ENCODE measurements around the gene RAD51B.
"Not testable (repeated sequence)": the region's sequence is repeated elsewhere in the genome, so short reads cannot be mapped to it uniquely, and the experiment has no call there.

RAD51B gene

DNA sequence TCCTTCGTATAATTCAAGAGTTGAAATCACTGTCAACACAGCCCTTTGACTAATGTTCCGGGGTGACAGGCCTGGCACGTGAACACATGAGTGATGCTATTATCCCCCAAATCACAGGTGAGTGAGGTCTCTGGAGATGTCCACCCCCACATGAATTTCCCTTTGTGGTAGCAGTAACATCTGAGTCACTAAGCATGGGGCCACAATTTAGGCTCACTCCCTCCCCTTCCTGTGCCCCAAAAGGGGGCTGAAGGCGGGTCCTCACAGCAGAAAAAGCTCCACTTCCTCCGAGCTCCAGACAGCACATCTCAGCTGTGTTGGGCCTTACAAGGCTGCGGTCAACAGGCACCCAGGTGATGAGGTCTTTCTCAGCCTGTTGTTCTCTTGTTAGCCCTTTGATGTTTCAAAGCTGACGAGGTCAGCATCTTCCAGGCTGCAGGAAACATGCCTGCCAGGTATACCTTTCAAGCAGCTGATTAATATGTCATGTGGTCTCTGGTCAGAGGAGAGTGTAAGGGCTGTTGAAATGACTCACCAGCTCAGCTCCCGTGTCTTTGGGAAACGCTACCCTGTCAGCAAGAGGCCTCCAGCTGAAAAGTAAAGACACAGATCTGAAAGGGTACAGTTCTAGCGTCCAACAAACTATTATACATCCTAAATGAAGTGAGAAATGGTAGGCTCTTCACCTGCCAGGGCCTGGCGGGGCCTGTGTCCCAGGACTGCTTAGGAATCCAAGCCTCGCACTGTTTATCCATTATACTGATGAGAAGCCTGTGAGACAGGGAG is 866.0 kb downstream of the RAD51B start:
- no peak for DNase-seq

GRCh38 chr14:68686205-68686465 is 866.6 kb downstream of the RAD51B start:
- DNase-seq = no peak

- no peak for DNase-seq
These were observed 867.1 kb downstream of the RAD51B start for GRCh38 chr14:68686724-68687123.

DNA sequence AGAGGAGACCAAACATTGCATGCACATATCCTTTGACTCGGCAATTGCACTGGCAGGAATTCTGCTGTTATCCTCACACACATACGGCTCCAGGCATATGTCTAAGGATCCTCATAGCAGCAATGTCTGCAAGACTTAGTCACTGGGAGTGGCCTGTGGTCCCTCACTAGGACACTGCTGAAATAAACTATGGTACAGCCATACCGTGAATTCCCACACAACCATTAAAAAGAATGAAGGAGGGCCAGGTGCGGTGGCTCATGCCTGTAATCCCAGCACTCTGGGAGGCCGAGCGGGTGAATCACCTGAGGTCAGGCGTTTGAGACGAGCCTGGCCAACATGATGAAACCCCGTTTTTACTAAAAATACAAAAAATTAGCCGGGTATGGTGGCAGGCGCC is 868.2 kb downstream of the RAD51B start:
- DNase-seq = no peak

DNA sequence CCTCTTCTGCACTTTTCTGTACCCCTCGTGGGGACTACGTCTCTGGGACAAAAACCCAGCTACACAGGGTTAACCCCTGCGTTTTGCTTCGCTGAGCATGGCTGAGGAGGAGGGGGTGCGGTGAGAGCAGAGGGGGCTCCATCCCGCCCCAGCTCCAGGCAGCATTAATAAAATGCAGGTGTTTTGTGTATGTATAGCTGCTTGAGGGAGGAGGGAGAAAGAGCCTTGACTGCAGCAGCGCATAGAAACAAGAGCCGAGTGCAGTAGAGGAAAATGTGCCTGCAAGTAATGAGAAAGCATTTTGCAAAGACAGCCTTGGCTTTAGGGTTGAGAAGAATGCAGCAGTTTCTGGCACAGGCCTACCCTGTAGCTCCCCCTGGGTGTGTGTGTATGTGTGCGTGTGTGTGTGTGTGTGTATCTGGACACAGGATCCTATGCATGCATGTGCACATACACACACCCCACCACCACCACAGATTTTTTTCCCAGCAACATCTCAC is 869.3 kb downstream of the RAD51B start:
- no peak for DNase-seq

DNA sequence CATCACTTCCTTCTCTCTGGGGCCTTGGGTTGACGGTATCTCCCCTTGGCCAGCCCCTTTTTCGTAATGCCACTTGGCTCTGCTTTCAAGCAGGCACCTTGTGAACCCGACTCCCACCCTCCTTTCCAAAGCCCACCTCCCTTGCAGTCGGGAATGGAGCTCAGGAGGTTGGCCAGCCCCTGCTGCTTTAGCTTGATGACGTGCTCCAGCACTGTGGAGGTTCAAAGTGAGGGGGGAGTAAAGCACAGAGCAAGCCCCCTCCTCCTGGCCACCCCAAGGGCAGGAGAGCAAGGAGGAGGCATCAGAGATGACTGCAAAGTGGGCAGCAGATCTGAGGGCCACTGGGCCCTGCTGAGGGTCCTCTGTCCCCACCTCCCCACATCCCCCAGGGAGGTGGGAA is 869.9 kb downstream of the RAD51B start:
- no peak for DNase-seq

GRCh38 chr14:68690089-68690958 is 870.7 kb downstream of the RAD51B start:
- no peak for DNase-seq

DNA sequence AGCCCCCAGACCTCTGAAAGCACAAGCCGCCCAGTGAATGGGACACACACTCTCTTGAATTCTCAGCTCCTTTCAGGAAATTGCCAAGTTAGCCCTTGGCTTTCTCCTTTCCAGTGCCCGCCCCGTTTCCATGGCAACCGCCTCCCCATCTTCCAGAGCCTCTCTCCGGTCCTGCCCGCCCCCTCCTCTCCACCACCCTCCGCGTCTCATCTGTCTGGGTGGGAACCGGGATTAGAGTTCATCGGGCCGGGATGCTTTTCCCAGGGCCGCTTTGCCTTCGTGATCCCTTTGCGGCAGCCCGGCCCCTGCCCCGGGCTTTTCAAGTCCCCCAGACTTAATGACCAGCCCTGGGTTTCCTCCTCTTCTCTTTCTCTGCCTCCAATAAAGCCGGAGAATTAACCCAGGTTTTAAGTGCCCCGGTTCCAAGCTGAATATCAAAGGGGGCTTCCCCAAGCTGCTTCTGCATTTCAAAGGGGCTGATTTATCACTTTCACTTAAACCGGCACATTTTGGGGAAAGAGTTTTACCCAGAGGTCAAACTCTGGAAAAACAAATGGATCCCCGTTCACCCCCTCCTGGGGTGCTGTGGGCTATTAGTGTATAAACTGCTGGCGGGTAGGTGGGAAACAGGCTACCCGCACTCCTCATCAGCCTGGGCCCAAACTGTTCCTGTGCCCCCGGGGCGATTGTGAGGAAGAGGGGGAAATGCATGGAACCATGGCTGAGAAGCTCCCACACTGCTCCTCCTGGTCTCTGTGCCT is 871.6 kb downstream of the RAD51B start:
- no peak for DNase-seq

GRCh38 chr14:68691792-68692118 is 872.2 kb downstream of the RAD51B start:
- no peak for DNase-seq

GRCh38 chr14:68692216-68692615 is 872.6 kb downstream of the RAD51B start:
- no peak for DNase-seq

- no peak for DNase-seq
These were observed 873.6 kb downstream of the RAD51B start for GRCh38 chr14:68692916-68693771.

DNA sequence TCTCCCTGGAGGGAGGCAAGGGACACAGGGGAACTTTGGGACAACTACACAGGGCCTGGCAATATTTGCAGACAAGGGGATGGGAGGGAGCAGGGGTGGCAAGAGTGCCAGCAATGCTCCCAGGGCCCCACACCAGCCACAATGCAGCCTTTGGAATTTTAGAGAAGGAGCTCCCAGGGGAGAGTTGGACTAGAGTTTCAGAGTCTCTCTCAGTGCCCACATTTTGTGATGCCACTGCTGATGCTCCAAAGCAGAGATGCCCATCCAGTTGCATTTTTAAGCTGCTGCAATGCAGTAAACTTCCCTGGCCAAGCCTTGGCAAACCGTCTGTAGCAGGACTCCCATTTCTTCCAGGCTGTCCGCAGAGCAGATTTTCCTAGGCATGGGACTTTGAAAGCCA is 874.3 kb downstream of the RAD51B start:
- no peak for DNase-seq

DNA sequence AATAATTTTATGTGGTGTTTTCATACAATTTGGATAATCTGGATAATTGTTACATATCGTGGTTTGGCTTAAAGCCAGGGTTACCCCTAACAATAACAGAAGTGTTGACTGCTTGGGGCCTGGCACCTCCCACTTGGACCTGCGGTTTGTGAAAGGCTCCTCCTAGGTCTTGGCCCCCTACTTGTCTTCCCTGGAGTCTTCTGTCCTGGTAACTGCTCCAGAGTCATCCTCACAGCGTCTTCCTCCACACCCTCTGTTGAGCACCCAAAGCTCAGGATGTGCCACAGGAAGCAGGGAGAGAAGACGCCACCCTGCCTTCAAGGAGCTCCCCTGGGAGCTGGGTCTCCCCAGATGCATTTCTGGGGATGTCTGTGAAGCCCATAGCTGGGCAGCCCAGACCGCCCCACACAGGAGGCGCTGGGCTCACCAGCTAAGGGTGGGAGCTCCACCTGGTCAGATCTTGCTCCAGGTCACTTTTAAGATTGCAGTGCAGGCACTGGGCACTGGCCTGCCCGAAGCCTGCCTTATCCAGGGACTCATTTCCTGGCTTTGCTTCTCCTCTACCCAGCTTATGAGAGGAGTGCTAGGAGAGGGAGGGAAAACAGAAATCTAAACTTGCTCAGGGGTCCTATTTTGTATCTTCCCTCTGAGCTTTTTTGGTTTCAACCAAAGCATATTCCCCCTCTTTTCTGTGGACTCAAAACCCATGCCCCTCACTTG is 875.1 kb downstream of the RAD51B start:
- no peak for DNase-seq

DNA sequence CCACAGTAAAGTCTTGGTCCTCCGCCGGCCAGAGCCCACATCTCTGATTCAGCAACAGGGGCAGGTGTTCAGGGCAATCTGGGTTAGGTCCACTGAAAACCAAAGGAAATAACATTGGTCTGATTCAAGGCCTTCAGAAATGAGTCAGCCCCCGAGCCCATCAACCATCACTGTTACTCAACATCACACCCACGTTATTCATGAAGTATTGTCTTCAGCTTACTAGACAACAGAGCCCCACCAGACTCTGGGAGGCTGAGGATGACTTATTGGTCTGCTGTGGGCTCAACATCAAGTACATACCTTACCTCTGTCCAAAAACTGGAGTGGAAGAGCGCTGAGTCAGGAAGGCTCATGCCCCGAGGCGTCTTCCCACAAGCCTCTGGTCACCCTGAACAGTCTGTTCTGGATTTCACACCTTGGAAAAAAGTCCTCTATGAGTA is 875.8 kb downstream of the RAD51B start:
- no peak for DNase-seq

DNA sequence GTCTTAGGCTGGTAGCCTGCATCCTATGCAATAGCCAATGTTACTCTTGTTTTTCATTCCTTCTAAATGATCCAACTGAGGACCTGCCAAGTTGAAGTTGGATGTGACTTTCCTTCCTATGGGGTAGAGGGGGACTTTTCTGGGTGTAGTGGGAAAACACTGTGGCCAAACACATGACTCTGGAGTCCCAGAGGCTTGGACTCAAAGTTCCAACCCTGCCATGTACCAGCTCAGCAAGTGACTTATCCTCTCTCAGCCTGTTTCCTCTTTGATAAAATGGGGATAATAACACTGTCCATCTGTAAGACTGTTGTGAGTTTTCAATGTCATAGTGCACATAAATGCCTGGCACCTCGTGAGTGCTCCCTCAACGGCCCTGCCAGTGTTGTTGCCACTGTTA is 876.3 kb downstream of the RAD51B start:
- no peak for DNase-seq

DNA sequence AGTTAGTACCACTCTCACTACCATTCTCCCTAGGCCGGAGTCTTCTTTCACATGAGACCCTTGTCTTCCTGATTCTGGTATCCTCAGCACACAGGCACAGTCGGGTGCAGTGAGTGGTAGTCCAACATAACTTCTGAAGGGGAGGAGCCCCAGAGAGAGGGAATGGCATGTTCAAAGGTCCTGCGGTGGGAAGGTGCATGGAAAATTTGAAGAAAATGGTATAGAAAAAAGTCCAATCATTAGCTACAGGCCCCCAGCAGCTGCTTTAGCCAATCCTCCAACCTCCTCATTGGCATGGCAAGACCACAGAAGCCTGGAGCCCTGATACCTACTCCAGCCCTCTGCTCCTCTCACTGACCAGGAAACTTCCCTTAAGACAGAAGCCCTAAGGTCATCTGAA is 876.7 kb downstream of the RAD51B start:
- no peak for DNase-seq

DNA sequence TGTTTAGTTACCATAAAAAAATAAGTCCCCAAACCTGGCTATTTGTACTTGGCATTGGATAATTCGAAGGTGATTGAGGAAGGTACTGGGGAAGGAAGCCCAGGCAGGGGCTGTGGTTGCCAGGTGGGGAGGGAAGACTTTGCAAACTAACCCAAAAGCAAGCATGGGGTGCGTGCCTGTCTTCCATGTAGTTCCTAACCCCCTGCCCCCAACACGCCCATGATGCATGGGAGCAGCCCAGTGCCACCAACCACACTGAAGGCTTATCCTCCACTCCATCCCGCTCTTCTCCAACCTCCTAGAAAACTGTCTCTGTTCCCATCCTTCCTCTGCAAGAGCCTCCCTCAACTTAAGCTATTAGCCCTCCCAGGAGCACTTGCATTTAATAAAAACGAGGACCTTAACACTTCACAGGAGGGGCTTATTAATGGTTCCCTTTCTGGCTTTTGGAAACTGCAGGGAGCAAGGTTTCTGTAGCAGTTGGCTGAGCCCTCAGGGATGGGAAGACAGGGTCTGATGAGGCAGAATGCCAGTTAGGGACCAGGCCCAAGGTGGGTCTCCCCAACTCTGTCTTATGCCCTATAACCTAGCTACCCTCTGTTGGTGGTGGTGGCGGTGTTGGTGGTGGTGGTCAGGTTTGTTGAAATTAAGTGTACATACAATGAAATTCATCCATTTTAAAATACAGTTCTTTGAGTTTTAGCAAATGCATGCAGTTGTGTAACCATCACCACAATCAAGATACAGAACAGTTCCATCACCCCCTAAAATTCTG is 877.3 kb downstream of the RAD51B start:
- no peak for DNase-seq

- not testable (repeated sequence) for DNase-seq
These were observed 879.2 kb downstream of the RAD51B start for GRCh38 chr14:68698773-68699172.

- no peak for DNase-seq
These were observed 881.6 kb downstream of the RAD51B start for GRCh38 chr14:68701001-68701741.

DNA sequence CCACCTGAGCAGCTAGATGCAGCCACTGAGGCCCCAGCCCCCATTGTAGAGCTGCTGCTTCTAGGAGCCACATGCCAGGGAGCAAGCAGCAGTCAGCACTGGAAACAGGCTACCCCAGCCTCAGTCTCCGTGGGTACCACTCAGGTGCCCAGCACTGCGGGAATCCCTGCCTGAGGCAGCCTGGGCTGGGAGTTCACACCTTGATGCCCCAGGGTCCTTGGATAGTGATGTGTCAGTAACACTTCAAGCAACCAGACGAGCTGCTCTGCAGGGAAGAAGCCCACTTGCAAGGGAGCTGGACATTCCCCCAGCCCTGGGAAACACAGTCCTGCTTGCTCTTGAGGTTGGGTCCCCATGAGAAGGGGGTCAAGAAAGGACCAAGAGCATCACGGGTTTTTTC is 882.6 kb downstream of the RAD51B start:
- DNase-seq = no peak
